OCI-LY3 (cell line): ENCODE measurements around the gene PSMD9.

Experiments
- EZH2phosphoT487 ChIP-seq: fragments of 200-600 bp; shearing (Covaris generic); IDR thresholded peaks from 2 replicates; pipeline ENCODE4 v1.6.1; 2018; ENCODE audit warnings: antibody characterized with exemption, mixed run types, low read depth
- TF ChIP-seq, protein P1 (sequence below): fragments of 200-600, 300-600 bp; sonication (generic); IDR thresholded peaks from 2 replicates; pipeline ENCODE4 v1.5.1; 2014; ENCODE audit warnings: antibody characterized with exemption, low read length, low read depth

DNA sequence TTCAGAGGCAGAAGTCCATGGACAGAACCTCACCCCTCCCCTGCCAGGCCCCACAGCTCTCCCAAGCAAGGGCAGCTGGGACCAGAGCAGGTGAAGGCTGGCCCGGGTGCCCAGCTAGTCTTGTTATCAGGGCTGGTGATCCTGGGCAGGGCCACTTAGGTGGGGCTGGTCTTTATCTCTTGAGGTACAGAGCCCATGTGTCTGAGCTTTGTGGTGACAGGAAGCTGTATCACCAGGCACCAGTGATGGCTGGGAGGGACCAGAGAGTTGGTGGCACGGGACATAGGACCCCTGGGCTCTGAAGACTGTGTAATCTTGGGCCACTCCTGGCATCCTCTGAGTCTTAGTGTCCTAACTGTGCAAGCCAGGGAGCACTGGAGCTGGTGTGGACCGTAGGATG, 17.1 kb upstream of the PSMD9 start:
- TF ChIP-seq, protein P1, sequence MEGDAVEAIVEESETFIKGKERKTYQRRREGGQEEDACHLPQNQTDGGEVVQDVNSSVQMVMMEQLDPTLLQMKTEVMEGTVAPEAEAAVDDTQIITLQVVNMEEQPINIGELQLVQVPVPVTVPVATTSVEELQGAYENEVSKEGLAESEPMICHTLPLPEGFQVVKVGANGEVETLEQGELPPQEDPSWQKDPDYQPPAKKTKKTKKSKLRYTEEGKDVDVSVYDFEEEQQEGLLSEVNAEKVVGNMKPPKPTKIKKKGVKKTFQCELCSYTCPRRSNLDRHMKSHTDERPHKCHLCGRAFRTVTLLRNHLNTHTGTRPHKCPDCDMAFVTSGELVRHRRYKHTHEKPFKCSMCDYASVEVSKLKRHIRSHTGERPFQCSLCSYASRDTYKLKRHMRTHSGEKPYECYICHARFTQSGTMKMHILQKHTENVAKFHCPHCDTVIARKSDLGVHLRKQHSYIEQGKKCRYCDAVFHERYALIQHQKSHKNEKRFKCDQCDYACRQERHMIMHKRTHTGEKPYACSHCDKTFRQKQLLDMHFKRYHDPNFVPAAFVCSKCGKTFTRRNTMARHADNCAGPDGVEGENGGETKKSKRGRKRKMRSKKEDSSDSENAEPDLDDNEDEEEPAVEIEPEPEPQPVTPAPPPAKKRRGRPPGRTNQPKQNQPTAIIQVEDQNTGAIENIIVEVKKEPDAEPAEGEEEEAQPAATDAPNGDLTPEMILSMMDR = no peak
- TF ChIP-seq EZH2phosphoT487 = no peak
